ENCODE results near the gene PNPLA5.
"Not testable (repeated sequence)": the region's sequence is repeated elsewhere in the genome, so short reads cannot be mapped to it uniquely, and the experiment has no call there.

PNPLA5 gene

DNA sequence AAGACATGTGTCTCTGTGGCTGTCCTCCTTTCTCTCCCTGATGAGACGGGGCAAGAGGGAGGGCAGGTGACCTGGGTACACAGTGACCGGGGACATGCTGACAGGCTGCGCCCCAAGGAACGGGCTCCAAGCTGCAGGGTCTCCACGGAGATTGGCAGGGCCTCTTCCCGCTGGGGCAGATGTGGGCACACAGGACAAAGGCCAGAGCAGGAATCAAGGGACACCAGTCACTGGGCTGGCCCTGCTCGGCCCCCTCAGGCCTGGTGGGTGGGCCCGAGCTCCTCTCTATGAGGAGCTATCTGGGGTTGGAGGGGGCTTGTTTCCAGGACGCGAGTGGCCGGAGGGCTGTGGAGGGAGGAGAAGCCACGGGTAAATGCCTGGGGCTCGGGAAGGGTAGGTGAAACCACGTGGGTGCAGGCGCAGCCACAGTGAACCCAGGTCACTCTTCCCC is 11.2 kb downstream of the PNPLA5 start:
- DNase-seq = no peak

DNA sequence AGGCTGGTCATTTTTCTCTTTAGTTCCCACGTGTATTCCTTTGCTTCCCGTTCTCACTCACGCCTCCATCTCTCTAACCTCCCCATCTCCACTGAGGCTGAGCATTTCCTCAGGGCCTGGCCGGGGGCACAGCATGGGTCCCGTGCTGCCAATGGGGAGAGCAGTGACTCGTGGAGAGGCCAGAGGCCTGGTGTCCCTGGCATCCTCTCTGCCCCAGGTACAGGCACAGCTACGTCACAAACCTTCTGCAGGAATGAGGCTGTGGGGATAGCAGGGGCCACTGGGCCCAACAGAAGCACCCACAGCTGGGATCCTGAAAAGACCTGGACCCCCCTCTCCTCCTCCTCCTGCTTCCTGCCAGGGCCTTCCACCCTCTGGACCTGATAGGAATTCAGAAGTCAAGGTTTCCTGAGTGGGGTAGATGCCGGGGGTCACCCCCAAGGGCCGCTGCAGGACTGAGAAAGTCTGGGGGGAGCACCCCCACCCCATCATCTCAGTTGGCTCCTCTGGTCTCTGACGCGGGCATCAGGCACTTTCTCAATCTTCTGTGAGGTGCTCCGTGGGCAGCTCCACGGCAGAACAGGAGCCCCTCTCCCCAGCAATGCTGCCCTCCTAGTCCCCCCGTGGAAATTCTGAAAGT is 11.8 kb downstream of the PNPLA5 start:
- no peak for DNase-seq

DNA sequence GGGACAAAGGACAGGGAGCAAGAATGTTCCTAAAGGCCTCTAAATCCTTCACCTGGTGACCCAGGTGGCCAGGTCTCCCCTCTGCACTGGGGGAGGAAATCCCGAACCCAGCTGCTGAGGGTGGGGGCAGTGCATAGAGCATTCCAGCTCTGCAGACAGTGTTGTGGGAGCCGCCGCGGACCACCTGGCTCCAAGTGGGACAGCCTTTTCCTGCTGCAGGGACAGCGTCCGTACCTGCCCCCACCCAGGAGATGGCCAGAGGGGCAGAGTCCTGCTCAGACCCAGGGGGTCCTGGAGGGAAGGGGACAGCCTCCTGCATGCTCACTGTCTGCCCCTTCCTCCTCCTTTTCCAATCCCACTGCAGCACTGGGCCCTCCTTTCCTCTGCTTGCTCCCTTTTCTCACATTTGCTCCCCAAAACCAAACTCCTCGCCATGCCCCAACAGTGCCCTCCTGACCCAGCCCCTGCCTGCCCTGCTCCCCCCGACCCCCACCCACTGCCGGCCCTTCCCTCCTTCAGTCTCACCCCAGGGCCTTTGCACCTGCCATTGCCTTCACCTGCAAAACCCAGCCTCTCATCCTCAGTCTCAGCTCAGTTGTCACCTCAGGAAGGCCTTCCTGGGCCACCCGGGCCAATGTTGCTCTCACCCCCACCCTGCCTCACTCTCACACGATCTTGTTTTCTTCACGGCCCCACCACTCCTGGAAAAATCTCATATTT is 12.8 kb downstream of the PNPLA5 start:
- DNase-seq = no peak

DNA sequence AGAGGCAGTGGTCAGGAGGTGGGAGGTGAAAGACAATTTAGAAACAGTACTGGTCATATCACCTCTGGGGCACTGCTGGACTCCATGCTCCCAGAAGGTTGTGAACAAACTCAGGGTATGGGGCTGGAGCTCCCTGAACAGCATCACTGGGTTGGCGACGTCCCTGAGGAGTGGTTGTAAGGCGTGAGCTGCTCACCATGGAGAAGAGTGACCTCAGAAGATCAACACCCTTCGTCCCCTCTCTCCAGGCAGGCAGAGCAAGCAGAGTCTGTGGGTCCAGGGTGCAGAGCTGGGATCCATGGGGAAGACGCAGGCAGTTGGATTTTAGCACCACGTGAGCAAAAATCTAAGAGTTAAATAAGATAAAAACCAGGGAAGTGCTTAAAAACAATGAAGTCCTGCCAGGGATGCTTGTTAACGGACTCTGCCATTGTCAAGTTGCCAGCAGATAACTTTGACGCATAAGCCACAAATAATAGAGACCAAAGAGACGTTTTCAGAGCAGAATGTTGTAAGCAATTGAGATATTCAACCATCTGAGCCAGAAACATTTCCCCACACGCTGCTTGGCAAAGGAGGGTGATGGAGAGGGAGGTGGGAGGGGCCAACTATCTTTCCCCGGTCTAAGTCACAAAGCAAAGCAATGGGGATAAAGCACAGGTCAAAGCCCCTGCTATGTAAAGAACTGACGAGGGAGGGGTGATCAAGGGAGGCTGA is 13.6 kb downstream of the PNPLA5 start:
- DNase-seq = no peak

DNA sequence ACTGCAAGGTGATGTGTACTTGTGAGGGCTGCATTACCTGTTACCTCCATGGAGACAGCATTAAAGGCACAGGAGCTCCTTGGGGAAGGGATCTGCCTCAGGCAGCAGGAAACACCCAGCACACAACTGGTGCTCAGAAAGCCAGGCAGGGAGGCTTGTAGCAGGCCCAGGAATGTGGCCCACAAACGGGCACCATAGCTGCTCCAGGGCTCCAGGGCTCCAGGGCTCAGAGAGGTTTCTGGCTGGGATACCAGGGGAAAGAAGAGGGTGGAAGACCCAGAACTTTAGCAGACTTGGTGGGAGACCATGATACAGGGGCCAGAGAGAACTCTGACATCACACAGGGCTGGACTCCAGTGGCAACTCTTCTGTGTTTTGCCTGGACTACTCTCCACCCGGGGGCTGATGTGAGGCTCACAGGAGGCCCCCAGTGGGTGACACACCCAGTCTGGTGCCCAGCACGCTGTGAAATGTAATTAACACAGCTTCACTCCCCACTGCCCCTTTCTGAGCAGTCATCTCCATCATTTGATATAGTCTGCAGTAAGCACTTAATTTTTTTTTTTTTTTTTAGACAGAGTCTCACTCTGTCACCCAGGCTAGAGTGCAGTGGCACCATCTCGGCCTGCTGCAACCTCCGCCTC is 14.8 kb downstream of the PNPLA5 start:
- DNase-seq = no peak

DNA sequence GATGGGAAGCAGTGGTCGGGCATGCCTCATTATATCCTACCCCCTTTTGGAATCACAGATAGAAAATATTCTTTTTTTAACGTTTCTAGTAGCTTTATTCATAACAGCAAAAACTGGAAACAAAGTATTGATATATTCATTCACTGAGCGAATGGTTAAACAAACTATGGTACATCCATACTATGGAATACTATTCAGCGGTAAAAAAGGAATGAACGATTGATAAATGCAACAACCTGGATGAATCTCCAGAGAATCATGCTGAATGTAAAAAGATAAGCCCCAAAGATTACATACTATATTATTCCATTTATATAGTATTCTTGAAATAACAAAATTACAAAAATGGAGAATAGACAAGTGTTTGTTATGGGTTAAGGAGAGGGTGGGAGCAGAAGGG is 22.0 kb downstream of the PNPLA5 start:
- no peak for DNase-seq

DNA sequence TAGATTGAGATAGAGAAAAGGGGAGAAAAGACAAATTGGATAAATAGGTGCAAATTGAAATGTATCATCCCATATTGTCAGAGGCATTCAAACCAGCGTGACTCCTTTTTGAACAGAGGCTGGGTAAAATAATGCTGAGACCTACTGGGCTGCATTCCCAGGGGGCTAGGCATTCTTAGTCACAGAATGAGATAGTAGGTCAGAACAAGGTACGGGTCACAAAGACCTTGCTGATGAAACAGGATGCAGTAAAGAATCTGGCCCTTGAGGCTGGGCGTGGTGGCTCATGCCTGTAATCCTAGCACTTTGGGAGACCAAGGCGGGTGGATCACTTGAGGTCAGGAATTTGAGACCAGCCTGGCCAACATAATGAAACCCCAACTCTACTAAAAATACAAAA is 22.8 kb downstream of the PNPLA5 start:
- not testable (repeated sequence) for DNase-seq

DNA sequence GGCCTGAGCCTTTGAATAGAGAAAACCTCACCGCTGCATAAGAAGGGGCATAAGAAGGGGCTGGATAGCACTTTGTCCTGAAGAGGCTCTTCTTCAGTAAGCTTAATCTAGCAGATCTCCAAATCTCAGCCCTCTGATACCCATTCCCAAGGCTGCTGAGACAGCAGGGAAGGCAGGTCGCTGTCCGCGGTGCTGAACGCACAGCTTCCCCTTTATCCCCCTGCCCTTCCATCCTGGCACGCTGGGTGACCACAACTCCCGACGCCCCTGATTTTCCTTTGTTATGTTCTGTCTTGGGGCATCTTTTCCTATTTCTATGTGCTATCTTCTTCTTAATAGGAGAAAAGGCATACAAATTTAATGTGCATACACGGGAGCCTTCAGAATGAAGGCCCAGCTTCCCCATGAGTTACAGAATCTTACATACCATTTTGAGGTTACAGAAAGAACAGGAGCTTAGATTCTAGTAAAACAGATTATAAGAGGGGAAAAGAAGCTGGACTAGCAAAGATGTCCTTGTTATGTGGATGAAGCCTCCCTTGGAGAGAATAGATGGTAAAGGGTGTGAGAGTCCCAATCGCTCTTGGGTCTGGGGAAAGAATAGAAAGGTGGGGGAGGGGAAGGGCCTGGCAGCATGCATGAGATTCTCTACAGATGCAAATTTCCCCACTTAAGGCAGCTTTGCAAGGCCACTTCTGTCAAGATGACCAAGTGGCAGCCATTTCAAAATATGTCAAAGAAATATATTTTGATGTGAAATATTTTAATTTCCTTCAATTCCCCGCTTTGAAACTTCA is 23.8 kb downstream of the PNPLA5 start:
- no peak for DNase-seq

DNA sequence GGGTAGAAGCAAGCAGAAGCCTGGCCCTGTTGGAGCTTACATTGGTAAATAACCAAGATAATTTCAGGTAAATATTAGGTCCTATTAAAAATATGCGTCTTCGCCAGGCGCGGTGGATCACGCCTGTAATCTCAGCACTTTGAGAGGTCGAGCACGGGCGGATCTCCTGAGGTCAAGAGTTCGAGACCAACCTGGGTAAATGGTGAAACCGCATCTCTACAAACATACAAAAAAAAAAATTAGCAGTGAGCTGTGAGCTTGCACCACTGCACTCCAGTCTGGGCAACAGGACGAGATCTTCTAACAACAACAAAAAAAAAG is 29.0 kb downstream of the PNPLA5 start:
- no peak for DNase-seq

DNA sequence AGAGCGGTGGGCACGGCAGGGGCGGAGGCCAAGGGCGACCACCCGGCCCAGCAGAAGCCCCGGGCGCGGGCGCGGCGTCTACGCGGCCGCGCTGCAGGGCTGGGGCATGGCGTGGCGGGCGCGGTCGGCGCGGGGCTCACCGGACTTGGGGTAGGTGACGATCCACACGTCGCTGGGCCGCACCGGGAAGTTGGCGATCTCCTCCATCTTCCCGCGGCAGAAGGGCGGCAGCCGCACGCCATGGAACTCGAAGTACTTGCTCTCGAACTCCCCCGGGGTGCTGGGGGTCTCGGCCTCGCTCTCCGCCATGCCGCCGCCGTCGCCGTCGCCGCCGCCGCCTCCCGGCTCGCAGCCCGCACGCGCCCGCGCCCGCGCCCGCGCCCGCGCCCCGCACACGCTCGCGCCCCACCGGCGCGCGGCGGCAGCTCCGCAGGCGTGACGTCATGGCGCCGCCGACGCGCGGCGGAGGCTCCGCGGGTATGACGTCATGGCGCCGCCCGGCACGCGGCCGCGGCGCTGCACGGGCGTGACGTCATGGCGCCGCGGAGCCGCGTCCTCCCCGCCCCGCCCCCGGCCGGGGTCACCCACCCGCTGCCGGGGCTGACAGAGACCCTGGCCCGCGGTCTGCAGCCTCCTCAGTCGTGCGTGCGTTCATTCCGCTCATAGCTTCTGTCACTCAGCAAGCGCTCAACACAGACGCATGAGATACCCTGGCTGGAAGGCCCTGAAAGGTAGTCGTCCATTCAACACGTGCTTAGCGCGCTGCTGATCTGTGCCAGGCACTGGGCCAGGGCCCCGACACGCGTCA is 29.5 kb downstream of the PNPLA5 start, which contains the start of gene SULT4A1:
Gene SULT4A1 (minus strand): TSS at position 440 of the 808 bp plus-strand sequence. CDS start 131 bp downstream, at position 309.
- DNase-seq = peak; percentile 8

DNA sequence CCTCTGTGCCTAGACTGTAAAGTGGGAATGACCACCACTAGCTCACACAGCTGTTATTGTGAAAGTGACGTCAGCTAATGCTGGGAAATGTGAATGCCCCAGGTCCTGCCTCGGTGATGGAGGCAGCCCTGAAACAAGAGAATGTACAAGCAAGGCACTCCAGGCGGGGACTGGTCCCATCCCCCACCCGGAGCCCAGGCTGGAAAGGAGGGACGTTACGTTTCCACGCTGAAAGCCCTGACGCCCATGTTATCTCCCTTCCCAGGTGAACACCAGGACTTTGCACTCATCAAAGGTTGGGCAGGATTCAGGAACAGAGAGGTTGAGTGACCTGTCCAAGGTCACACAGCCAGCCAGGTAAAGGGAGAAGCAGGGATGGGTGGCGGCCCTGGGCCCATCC is 30.3 kb downstream of the PNPLA5 start:
- DNase-seq = no peak

DNA sequence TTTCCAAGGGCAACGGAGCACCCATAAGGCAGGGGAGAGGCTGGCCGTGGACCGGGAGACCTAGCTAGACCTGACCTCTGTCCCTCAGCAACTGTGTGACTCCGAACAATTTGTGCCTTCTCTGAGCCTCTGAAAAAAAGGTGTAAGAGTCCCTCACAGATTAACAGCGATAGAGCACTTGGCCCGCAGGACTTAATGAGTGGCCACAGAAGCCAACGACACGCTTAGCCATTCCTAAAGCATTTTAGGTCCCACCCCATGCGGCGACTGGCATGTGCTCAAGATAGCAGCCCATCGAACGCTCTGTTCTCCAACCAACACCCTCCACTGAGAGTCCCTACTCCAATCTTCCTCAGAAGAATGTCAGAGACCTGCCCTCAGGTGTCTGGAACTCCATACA is 31.0 kb downstream of the PNPLA5 start:
- DNase-seq = no peak

DNA sequence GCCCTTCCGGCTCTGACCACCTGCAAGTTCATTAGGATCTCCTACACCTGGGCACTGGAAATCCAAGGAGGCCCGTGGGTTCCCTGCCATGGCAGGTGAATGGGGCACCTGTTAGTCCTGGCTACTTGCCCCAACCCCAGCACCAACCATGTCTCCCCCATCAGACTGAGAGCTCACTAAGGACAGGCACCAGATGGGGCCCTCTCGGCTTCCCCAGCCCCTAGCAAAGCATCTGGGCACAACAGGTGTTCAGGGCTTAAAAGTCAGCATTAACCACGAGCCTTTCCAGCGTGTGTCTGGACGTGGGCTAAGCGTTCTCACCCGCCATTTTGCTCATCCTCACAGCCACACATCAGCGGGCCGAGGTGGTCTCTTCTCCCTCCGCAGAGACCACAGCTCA is 31.7 kb downstream of the PNPLA5 start:
- DNase-seq = no peak

DNA sequence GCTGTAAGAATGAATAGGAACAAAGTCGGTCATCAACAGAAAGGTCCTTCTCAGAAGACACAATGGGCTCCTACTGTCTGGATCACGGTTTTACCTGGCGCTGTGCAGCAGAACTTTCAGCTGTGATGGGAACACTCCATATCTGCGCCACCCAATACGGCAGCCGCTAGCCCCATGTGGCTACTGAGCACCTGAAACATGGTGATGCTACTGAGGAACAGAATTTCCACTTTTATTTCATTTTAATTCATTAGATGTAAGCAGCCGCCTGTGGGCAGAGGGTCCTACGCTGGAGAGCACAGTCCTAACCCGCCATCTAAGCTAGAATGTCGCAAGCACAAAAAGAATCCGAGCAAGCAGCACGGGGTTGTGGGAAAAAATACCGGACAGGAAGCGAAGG is 32.2 kb downstream of the PNPLA5 start:
- DNase-seq = no peak

DNA sequence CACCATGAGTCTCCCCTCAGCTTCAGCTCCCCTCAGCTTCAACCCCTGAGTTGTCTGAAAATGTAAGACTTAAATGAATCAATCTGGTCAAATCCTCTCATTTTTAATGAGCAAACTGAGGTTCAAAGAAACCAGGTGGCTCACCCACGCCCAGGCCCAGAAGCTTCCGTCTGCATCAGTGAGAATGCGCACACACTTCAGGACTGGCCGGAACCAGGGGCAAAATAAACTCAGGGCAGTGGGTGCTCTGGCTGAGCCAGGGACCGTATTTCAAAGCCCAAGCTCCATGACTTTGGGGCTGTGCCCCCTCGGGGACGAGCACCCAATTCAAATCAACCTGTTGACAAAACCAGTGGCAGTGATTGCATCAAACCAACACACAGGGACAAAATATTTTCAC is 32.6 kb downstream of the PNPLA5 start:
- DNase-seq = no peak

DNA sequence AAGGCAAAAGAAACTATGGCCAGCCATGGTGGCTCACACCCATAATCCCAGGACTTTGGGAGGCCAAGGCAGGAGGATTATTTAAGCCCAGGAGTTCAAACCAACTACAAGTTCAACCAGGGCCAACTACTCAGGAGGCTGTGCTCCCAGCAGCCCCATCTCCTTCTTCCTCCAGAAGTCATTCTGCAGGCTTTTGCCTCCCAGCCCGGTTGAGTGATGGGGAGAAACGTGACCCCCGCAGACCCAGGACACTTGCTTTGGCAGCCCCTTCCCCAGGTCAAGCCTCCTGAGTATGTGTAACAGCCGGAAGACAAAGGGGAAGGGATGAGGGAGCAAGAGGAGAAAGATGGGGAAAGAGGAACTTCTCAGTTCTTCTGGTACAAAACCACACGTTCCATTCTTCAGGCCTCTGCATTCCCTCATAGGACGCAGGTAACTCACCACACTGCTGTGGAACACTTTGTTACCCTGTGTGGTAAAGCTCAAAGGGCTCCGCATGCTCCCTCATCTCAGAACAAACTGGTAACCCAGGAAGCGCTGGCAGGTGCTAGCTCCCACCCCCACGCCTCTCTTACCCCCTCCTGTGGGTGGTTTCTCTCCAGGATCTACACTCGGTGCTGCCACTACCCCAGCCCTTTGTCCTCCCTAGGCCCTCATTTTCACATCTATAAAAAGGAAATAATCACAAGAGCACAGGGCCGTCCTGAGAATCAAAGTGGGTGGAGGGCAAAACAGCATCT is 33.5 kb downstream of the PNPLA5 start:
- no peak for DNase-seq

DNA sequence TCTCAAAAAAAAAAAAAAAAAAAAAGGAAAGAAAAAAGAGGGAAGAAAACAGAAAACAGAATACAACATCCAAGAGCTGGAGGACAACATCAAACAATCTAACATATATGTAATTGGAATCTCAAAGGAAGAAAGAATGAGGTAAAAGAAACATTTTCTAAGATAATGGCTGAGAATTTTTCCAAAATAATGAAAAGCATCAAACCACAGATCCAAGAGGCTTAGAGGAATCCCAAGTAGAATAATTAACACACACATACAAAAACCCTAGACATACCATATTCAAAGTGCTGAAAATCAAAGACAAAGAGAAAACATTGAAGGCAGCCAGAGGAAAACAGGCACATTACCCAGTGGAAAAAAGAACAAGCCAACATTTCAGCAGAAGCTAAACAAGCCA is 34.4 kb downstream of the PNPLA5 start:
- DNase-seq = no peak

DNA sequence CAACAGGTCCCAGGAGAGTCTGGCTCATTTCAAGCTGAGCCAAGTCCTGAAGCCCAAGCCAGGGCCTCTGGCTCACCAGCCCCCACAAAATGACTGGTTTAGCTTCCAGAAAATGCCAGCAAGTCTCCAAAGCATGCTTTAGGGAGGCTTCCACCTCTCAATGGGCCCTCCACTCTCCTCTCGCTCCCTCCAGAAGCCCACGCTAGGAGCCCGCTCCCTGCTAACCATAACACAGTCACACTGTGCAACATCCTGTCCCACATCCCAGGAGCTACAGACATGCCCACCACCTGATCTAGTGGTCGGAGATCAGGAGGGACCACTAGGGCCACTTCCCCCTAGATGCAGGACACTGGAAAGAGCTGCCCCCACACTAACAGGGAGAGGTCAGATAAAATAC is 36.4 kb downstream of the PNPLA5 start:
- DNase-seq = no peak

DNA sequence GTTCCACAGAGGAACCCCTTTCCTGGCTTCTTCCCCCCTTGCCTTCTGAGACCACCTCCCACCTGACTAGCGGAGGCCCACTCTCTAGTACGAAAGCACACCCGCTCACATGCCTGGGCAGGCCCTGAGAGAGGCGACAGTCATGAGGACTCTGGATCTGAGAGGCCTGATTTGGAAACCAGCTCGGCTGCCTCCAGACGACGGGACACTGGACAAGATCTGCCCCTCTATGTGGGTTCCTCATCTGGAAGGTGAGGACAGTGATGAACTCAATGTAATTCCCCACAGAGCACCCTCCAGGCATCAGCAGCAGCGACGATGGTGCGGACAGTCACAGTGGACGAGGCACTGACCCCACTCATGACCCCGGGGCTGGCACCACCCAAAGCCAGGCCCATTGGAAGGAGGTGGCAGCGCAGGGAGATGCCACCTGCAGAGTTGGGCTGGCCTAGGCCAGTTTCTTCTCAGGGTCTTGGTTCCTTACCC is 37.0 kb downstream of the PNPLA5 start:
- DNase-seq = no peak

DNA sequence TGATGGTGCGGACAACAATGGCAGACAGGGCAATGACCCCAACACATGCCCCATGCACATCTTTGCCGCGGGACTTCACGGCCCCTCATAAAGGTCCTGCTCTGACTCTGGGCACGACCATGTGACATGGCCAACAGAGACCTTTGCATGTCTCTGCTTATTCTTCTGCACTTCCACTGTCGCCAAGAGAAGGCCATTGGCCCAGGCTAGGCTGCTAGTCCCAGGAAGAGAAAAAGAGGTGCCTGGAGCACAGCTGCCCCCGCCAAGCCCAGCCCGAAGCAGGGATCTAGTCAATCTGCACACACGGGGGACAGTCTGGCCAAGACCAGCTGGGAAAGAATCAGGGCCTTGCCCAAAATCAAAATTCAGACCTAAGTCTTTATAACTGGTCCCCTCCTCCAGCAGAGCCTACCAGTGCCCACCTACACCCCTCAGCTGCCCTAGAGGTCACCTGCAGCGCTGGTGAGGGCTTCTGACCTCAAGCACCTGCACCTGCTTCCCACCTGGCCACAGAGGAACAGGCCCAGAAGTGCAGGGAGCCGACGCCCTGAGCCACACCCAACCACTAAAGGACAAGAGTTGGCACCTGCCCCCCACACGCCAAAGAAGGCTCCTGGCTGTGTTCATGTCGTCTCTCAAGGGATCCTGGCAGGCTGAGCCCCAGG is 37.6 kb downstream of the PNPLA5 start:
- DNase-seq = no peak
